GM12801 (cell line): ENCODE data around the gene KRTAP9-9.
"Not testable (repeated sequence)": the region's sequence is repeated elsewhere in the genome, so short reads cannot be mapped to it uniquely, and the experiment has no call there.

Source experiments
- TF ChIP-seq, protein P1 (sequence below): IDR thresholded peaks from one replicate; pipeline ENCODE4 v1.5.1; 2011; ENCODE audit warnings: control low read depth; ENCODE audit not compliant: insufficient read length; ENCODE audit errors: extremely low read depth

The KRTAP9-9 gene

DNA sequence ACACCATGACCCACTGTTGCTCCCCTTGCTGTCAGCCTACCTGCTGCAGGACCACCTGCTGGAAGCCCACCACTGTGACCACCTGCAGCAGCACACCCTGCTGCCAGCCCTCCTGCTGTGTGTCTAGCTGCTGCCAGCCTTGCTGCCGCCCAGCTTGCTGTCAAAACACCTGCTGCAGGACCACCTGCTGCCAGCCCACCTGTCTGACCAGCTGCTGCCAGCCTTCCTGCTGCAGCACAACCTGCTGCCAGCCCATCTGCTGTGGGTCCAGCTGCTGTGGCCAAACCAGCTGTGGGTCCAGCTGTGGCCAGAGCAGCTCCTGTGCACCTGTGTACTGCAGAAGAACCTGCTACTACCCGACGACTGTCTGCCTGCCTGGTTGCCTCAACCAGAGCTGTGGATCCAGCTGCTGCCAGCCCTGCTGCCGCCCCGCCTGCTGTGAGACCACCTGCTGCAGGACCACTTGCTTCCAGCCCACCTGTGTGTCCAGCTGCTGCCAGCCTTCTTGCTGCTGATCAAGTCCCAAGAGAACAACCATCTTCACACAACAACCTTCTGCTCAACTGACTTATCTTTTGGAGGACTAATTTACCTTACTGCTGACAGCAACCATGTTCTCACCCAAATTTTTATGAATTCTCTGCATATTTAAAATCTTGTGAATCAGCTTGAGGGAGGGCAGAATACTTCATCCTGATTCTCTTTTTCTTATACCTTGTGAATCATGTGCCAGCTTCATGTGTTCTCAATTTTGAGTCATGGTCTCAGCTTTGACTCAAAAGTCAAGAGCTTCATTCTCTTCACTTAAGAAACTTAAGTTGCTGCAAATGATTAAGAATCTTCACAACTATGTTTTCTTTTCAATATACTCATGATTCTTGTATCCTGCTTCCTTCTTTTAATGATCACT is at the start of gene KRTAP9-9:
TSS of gene KRTAP9-9 (plus strand) at position 4 of the 910 bp plus-strand sequence.
- TF ChIP-seq, protein P1, sequence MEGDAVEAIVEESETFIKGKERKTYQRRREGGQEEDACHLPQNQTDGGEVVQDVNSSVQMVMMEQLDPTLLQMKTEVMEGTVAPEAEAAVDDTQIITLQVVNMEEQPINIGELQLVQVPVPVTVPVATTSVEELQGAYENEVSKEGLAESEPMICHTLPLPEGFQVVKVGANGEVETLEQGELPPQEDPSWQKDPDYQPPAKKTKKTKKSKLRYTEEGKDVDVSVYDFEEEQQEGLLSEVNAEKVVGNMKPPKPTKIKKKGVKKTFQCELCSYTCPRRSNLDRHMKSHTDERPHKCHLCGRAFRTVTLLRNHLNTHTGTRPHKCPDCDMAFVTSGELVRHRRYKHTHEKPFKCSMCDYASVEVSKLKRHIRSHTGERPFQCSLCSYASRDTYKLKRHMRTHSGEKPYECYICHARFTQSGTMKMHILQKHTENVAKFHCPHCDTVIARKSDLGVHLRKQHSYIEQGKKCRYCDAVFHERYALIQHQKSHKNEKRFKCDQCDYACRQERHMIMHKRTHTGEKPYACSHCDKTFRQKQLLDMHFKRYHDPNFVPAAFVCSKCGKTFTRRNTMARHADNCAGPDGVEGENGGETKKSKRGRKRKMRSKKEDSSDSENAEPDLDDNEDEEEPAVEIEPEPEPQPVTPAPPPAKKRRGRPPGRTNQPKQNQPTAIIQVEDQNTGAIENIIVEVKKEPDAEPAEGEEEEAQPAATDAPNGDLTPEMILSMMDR: not testable (repeated sequence)

DNA sequence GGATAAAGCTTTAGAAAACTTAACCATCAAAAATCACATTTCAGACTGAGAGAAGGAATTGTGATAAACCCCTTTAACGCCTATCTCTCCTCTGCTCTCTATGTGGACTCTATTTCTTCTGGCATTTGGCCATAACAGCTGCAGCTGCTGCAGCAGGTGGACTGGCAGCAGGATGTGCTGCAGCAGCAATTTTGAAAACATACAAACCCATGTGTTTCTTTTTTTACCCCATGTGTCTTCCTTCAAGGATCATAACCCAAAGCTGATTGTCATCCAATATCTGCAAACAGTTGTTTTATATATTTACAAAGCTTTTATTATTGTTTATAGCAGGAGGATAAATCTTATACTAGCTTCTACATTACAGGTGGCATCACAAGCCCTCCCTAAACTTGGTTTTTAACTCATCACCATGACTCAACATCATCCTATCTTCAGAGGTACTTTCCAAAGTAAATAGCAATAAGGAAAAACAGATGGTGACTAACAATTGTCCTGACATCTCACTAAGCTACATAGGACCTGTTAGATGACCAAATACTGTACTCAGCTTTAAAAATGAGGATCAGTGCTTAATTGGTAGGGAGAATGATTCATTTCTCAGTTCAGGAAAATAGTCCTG is 43.2 kb upstream of the KRTAP9-9 start:
- TF ChIP-seq, protein P1: no peak

DNA sequence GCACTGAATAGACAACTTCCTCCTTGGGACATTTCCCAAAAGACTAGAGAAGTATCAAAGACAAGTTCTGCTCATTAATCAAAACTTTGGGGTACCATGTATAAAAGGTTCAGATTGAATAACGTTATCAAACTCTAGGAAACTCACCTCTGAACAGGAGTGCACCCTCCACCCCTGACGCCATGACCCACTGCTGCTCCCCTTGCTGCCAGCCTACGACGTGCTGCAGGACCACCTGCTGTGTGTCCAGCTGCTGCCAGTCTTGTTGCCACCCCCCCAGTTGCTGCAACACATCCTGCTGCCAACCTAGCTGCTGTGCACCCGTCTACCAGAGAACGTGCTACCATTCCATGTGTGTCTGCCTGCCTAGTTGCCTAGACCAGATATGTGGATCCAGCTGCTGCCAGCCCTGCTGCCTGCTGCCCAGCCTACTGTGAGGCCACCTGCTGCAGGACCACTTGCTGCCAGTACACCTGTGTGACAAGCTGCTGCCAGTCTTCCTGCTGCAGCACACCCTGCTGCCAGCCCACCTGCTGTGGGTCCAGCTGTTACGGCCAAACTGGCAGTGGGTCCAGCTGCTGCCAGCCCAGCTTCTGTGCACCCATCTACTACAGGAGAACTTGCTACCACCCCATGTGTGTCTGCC is 42.5 kb upstream of the KRTAP9-9 start:
- TF ChIP-seq, protein P1: no peak

DNA sequence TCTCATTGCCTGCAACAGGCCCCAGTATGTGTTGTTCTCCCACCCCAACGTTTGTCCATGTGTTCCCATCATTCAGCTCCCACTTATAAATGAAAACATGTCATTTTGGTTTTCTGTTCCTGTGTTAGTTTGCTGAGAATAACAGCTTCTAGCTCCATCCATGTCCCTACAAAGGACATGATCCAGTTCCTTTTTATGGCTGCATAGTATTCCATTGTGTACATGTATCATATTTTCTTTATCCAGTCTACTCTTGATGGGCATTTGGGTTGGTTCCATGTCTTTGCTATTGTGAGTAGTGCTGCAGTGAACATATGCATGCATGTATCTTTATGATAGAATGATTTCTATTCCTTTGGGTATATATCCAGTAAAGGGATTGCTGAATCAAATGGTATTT is 39.5 kb upstream of the KRTAP9-9 start:
- TF ChIP-seq, protein P1: no peak

DNA sequence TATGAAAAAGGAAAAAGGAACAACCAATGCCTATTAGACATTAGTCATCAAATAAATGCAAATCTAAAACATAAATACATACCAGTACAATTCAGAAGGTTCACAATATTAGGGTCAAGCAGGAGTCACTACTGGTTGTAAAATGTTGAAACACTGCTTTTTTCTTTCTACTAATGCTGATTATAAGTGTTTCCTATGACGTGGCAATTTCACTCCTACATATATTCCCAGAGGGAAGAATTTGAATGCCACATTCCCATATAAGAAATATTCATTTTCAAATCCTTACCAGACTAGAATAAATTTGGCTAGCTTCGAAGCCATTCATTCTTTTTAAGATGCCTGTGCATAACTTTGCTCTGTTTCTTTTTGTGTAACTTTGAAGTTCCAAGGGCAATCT is 31.4 kb upstream of the KRTAP9-9 start:
- TF ChIP-seq, protein P1: no peak

DNA sequence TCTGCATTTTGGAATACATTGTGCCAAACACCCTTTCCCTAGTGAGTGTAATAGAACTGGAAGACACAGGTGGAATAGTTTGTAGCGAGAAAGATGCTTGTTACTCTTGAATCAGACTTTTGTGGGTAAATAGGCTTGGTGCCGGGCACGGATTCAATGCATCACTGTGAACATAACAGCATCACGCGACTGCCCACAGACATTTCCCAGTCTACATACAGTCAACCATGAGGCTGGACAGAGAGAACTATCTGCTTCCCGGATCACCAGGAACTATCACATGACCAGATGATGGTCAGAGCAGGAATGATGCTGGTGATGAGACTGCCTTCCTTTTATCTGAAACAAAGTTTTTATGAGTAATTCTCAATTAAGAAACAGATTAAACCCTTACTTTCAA is 29.1 kb upstream of the KRTAP9-9 start:
- TF ChIP-seq, protein P1: no peak

DNA sequence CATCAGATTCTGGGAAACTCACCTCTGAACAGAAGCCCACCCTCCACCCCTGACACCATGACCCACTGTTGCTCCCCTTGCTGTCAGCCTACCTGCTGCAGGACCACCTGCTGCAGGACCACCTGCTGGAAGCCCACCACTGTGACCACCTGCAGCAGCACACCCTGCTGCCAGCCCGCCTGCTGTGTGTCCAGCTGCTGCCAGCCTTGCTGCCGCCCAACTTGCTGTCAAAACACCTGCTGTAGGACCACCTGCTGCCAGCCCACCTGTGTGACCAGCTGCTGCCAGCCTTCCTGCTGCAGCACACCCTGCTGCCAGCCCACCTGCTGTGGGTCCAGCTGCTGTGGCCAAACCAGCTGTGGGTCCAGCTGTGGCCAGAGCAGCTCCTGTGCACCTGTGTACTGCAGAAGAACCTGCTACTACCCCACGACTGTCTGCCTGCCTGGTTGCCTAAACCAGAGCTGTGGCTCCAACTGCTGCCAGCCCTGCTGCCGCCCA is 28.5 kb upstream of the KRTAP9-9 start, which contains the start of gene KRTAP9-2:
TSS of gene KRTAP9-2 (plus strand) at position 51 of the 498 bp plus-strand sequence. CDS start at position 58, 7 bp downstream.
- TF ChIP-seq, protein P1: not testable (repeated sequence)
